HepG2 (cell line): ENCODE measurements around the gene PRSS58. TPM values are rescaled to one million over a fixed set of nuclear protein-coding genes. Genes with fewer than 3 reads are reported as not detected.

Source experiments
- ATAC-seq: fragments of 200-7000 bp; cut with Tn5 transposase; 3 replicates; pipeline ENCODE4 v1.9.1; 2020; ENCODE audit warnings: mild to moderate bottlenecking, moderate library complexity
- BruUV-seq: library from RNA; stranded (reverse); fragments of 400-500 nt; replicated peaks from 2 replicates; lab custom pipeline; 2021; lab: Mats Ljungman, UMichigan
- CTCF ChIA-PET: fragments of 300-600 bp; formaldehyde crosslinking; extraction: SDS; loops from one replicate; lab custom pipeline; 2021; ENCODE audit warnings: low total read pairs, inconsistent platforms, low intra/inter-chr PET ratio; lab: Yijun Ruan, JAX
- POLR2A ChIA-PET: fragments of 350-600 bp; sonication (Branson Sonifier 250); formaldehyde crosslinking; loops from one replicate; lab custom pipeline; 2020; ENCODE audit warnings: antibody characterized with exemption, inconsistent platforms; lab: Yijun Ruan, JAX
- DNase-seq: peaks from one replicate; pipeline ENCODE4 v3.0.0-alpha.2; 2015; ENCODE audit warnings: low spot score
- FAIRE-seq: peaks from 3 replicates; lab custom pipeline; 2011; peaks lifted over from hg19 to GRCh38; lab: Jason Lieb, UNC
- H2AFZ ChIP-seq: one replicate; pipeline ENCODE4 v1.6.1; 2011; ENCODE audit warnings: low read length, inconsistent platforms
- H3K27ac ChIP-seq: fragments of 300-600 bp; 3 replicates; pipeline ENCODE4 v1.8.0; 2011; ENCODE audit warnings: mixed run types, mild to moderate bottlenecking, mixed read lengths, low read length, inconsistent platforms; ENCODE audit not compliant: insufficient read depth; ENCODE audit errors: extremely low read length
- H3K27me3 ChIP-seq, 2 experiments: fragments of 200-600 bp in 1 of 2; 2 replicates in 1 of 2; 3 replicates in 1 of 2; pipeline versions ENCODE4 v1.6.0 to v1.8.0; 2011; ENCODE audit warnings: low read length in 2 of 2, mild to moderate bottlenecking in 2 of 2, moderate library complexity in 2 of 2, inconsistent platforms in 1 of 2; ENCODE audit not compliant: insufficient read depth in 2 of 2, control insufficient read depth in 1 of 2
- H3K36me3 ChIP-seq, 2 experiments: fragments of 200-600 bp in 1 of 2; replicated peaks in 1 of 2; 2 replicates in 1 of 2; 3 replicates in 1 of 2; pipeline versions ENCODE4 v1.5.1 to v1.8.0; 2011; ENCODE audit warnings: low read length in 2 of 2, inconsistent platforms in 1 of 2; ENCODE audit not compliant: insufficient read depth in 2 of 2, control insufficient read depth in 1 of 2
- H3K4me1 ChIP-seq: 2 replicates; pipeline ENCODE4 v1.5.1; 2012; ENCODE audit warnings: low read length, inconsistent platforms; ENCODE audit not compliant: insufficient read depth
- H3K4me2 ChIP-seq: 2 replicates; pipeline ENCODE4 v1.6.0; 2011; ENCODE audit warnings: low read depth, low read length, inconsistent platforms
- H3K4me3 ChIP-seq, 3 experiments: fragments of 200-600 bp in 1 of 3; sonication (generic), shearing (Covaris generic) in 1 of 3; replicated peaks in 1 of 3; 2 replicates each; pipeline ENCODE4 v1.5.1; 2011 to 2016; ENCODE audit warnings: low read length in 3 of 3, inconsistent platforms in 2 of 3, low read depth in 2 of 3, mild to moderate bottlenecking in 2 of 3, control low read depth in 1 of 3, mixed read lengths in 1 of 3; ENCODE audit not compliant: insufficient read depth in 1 of 3
- H3K79me2 ChIP-seq: one replicate; pipeline ENCODE4 v1.6.1; 2011; ENCODE audit warnings: low read length, inconsistent platforms; ENCODE audit not compliant: insufficient read depth
- H3K9ac ChIP-seq: 2 replicates; pipeline ENCODE4 v1.6.0; 2011; ENCODE audit warnings: mild to moderate bottlenecking, low read depth, low read length, inconsistent platforms; ENCODE audit not compliant: insufficient read depth
- H3K9me3 ChIP-seq: 2 replicates; pipeline ENCODE4 v1.5.1; 2012; ENCODE audit warnings: mild to moderate bottlenecking, low read length
- H4K20me1 ChIP-seq: 2 replicates; pipeline ENCODE4 v1.6.0; 2011; ENCODE audit warnings: inconsistent platforms, mild to moderate bottlenecking, low read length, moderate library complexity; ENCODE audit not compliant: insufficient read depth
- BCL3 ChIP-seq: sonication (generic); formaldehyde crosslinking; IDR thresholded peaks from 2 replicates; pipeline ENCODE4 v1.5.1; 2020; ENCODE audit warnings: mild to moderate bottlenecking, missing genetic modification reagents, moderate library complexity
- CTCF ChIP-seq: sonication (generic); formaldehyde crosslinking; IDR thresholded peaks from 2 replicates; pipeline ENCODE4 v1.5.0; 2020; ENCODE audit warnings: mild to moderate bottlenecking, missing genetic modification reagents, moderate library complexity
- KLF11 ChIP-seq: IDR thresholded peaks from 2 replicates; pipeline ENCODE4 v1.6.1; 2016; ENCODE audit warnings: missing compliant biosample characterization
- MATR3 ChIP-seq: sonication (generic); formaldehyde crosslinking; IDR thresholded peaks from 2 replicates; pipeline ENCODE4 v1.4.0; 2020; ENCODE audit warnings: missing genetic modification reagents
- RARG ChIP-seq: sonication (generic); formaldehyde crosslinking; IDR thresholded peaks from 2 replicates; pipeline ENCODE4 v1.4.0; 2020; ENCODE audit warnings: low read depth, mild to moderate bottlenecking, missing genetic modification reagents
- RXRA ChIP-seq: sonication (generic); formaldehyde crosslinking; IDR thresholded peaks from 2 replicates; pipeline ENCODE4 v1.5.1; 2020; ENCODE audit warnings: missing genetic modification reagents
- THAP11 ChIP-seq: IDR thresholded peaks from 2 replicates; pipeline ENCODE4 v1.6.1; 2016; ENCODE audit warnings: missing biosample characterization, missing genetic modification reagents
- TP53 ChIP-seq: sonication (generic); formaldehyde crosslinking; conservative IDR thresholded peaks from 2 replicates; pipeline ENCODE4 v1.4.0; 2020; ENCODE audit warnings: missing genetic modification reagents
- ZHX1 ChIP-seq: sonication (generic); formaldehyde crosslinking; IDR thresholded peaks from 2 replicates; pipeline ENCODE4 v1.8.1; 2022; ENCODE audit warnings: low read depth, mild to moderate bottlenecking, missing genetic modification reagents
- ZNF234 ChIP-seq: sonication (generic); formaldehyde crosslinking; conservative IDR thresholded peaks from 2 replicates; pipeline ENCODE4 v1.5.1; 2020; ENCODE audit warnings: mild to moderate bottlenecking, missing genetic modification reagents
- WGBS: methylation state at CpG from one replicate; pipeline ENCODE4 v1.1.6; 2017; ENCODE audit warnings: low lambda C conversion rate; 5-methylcytosine and 5-hydroxymethylcytosine counted together
- in situ Hi-C: cut with HindIII; loops from 2 replicates; pipeline ENCODE4 v1.10.0; 2017; ENCODE audit warnings: low pct_unique_long_range_greater_than_20kb; ENCODE audit not compliant: extremely low pct_ligation_motif_present
- intact Hi-C: fragments of 100-400 bp; cut with micrococcal nuclease; formaldehyde crosslinking; loops from one replicate; pipeline ENCODE4 v1.10.0; 2022; ENCODE audit not compliant: unreplicated experiment
- polyA plus RNA-seq, 8 experiments: library from polyadenylated mRNA; depleted of rRNA in 3 of 8; stranded (reverse) in 7 of 8; unstranded in 1 of 8; fragments of >200 nt; fragmentation: Illumina TruSeq in 4 of 8; extraction: Trizol in 4 of 8; gene quantifications; 2 replicates each; pipeline versions ENCODE4 v1.2.1 to v1.2.3, GENCODE V29; 2011 to 2016; ENCODE audit warnings: low read depth in 4 of 8, missing spikeins in 1 of 8, mixed read lengths in 1 of 8; ENCODE audit not compliant: insufficient read depth in 1 of 8
- total RNA-seq, 5 experiments: library from RNA; depleted of rRNA; stranded (reverse); fragments of >200 nt; fragmentation: Illumina TruSeq; extraction: Trizol; gene quantifications; 2 replicates each; pipeline ENCODE4 v1.2.3, GENCODE V29; 2016; ENCODE audit warnings: low read depth in 1 of 5
- TF ChIP-seq, protein P1 (sequence below): sonication (generic); formaldehyde crosslinking; IDR thresholded peaks from 2 replicates; pipeline ENCODE4 v1.4.0; 2020; ENCODE audit warnings: mild to moderate bottlenecking, missing genetic modification reagents

The PRSS58 gene
- total and polyA plus RNA-seq, 2 of the 13 experiments (the other 11 are each of a cell fraction or from before 2014, with no cell fraction given), result not detected

- H3K79me2 ChIP-seq, result no peaks in the 10 kb centered on the region
- no peak overlapping the region for H3K9ac ChIP-seq
- in situ Hi-C loops, result no loop called here
- H3K4me1 ChIP-seq, result no peaks in the 10 kb centered on the region
- DNase-seq (no peak), FAIRE-seq (no peak)
- 7% methylated on average over 2 of the region's 3 CpGs for WGBS
- H4K20me1 ChIP-seq, result no peaks in the 10 kb centered on the region
- no TSS peak for BruUV-seq
- H3K9me3 ChIP-seq, result no peaks in the 10 kb centered on the region
- no peak overlapping the region for H3K4me3 ChIP-seq
- no peaks in the 10 kb centered on the region for H3K36me3 ChIP-seq
- CTCF ChIA-PET, result no interaction called here
- H3K27ac ChIP-seq, result no peak overlapping the region
- TF ChIP-seq, protein P1, sequence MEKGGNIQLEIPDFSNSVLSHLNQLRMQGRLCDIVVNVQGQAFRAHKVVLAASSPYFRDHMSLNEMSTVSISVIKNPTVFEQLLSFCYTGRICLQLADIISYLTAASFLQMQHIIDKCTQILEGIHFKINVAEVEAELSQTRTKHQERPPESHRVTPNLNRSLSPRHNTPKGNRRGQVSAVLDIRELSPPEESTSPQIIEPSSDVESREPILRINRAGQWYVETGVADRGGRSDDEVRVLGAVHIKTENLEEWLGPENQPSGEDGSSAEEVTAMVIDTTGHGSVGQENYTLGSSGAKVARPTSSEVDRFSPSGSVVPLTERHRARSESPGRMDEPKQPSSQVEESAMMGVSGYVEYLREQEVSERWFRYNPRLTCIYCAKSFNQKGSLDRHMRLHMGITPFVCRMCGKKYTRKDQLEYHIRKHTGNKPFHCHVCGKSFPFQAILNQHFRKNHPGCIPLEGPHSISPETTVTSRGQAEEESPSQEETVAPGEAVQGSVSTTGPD (CRISPR knock-in tag), result no peak
- TF ChIP-seq CTCF (CRISPR knock-in tag), result peak; percentile 34; the same call in 1 of the 2 replicates
- TF ChIP-seq, all 625 proteins: peak for 1
- intact Hi-C loops, result no loop called here
- Histone ChIP-seq H3K27me3 (peaks cover 0 to 2% of the 10 kb centered on the region in 2 experiments; a peak in 2 of 5 replicates), H3K4me2 (no peak overlapping the region), H2AFZ (no peak overlapping the region)
- 0 out of 3 replicates have a peak, but pooled peaks have one; percentile 29 for ATAC-seq
- POLR2A ChIA-PET, result no interaction called here
These were observed 42.8 kb upstream of the PRSS58 start for GRCh38 chr7:142300689-142301088.

GRCh38 chr7:142299237-142299781, 41.5 kb upstream of the PRSS58 start:
- no peak for FAIRE-seq
- Histone ChIP-seq H3K79me2 (no peaks in the 10 kb centered on the region), H2AFZ (no peak overlapping the region), H3K4me2 (no peak overlapping the region), H3K36me3 (no peaks in the 10 kb centered on the region), H3K27me3 (peaks cover 0 to 3% of the 10 kb centered on the region in 2 experiments; a peak in 2 of 5 replicates), H3K9me3 (no peaks in the 10 kb centered on the region), H3K4me1 (no peaks in the 10 kb centered on the region), H3K9ac (no peak overlapping the region), H3K27ac (no peak overlapping the region), H4K20me1 (no peaks in the 10 kb centered on the region), H3K4me3 (no peak overlapping the region)
- no TSS peak for BruUV-seq
- DNase-seq, result no peak
- in situ Hi-C loops, result no loop called here
- ChIA-PET POLR2A (no interaction called here), CTCF (no interaction called here)
- no peak for ATAC-seq
- WGBS, result 25% methylated on average over 4 of the region's 10 CpGs
- intact Hi-C loops, result no loop called here
- TF ChIP-seq ZHX1 (CRISPR knock-in tag), result no peak
- no peak for TF ChIP-seq RARG
- TF ChIP-seq BCL3, result no peak
- no peak for TF ChIP-seq MATR3
- no peak for TF ChIP-seq RXRA (CRISPR knock-in tag)
- TF ChIP-seq THAP11 (CRISPR knock-in tag), result no peak
- TF ChIP-seq TP53, result no peak
- no peak for TF ChIP-seq ZNF234 (CRISPR knock-in tag)
- TF ChIP-seq KLF11 (CRISPR knock-in tag), result no peak
